Left renal pelvis (tissue), 4 donors: Measurements from ENCODE around the gene ZCCHC7. TPM values are rescaled to one million over a fixed set of nuclear protein-coding genes. Genes with fewer than 3 reads are reported as not detected.
"Not testable (repeated sequence)": the region's sequence is repeated elsewhere in the genome, so short reads cannot be mapped to it uniquely, and the experiment has no call there.

Source experiments
- DNase-seq, 4 donors: peaks; one replicate each; pipeline ENCODE4 v3.0.0-alpha.2; 2013; ENCODE audit warnings: low read depth in 4 of 4, low spot score in 3 of 4
- polyA plus RNA-seq, 4 donors: library from polyadenylated mRNA; unstranded; fragments of 120-200 nt; gene quantifications; one replicate each; pipeline ENCODE4 v1.2.1, GENCODE V29; 2013; ENCODE audit not compliant: insufficient read length in 4 of 4

Gene ZCCHC7
- polyA plus RNA-seq, 4 donors, result 21.7 to 27.6 (median 24.9) TPM

DNA sequence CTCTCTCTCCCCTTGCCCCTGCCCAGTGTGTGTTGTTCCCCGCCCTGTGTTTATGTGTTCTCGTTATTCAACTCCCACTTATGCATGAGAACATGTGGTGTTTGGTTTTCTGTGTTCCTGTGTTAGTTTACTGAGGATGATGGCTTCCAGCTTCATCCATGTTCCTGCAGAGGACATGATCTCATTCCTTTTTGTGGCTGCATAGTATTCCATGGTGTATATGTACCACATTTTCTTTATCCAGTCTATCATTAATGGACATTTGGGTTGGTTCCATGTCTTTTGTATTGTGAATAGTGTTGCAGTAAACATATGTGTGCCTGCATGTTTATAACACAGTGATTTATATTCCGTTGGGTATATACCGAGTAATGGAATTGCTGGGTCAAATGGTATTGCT, 83.1 kb downstream of the ZCCHC7 start:
- not testable (repeated sequence) for DNase-seq

DNA sequence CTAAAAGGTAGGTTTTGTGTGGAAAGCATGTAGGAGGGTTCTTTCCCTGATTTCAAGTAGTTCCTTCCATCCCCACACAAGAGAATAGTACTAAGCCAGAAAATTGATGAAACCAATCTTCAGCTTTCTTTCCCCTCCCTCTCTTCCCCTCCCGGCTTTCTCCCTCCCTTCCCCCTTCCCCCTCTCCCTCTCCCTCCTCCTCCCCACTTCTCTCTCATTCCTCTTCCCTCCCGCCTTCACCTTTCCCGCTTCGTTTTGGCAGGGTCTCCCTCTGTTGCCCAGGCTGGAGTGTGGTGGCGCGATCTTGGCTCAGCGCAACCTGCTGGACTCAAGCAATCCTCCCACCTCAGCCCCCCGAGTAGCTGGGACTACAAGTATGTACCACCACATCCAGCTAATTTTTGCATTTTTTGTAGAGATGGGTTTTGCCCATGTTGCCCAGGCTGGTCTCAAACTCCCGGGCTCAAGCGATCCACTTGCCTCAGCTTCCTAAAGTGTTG, 85.8 kb downstream of the ZCCHC7 start:
- DNase-seq, result no peak

GRCh38 chr9:37209431-37210386, 89.3 kb downstream of the ZCCHC7 start:
- no peak for DNase-seq

DNA sequence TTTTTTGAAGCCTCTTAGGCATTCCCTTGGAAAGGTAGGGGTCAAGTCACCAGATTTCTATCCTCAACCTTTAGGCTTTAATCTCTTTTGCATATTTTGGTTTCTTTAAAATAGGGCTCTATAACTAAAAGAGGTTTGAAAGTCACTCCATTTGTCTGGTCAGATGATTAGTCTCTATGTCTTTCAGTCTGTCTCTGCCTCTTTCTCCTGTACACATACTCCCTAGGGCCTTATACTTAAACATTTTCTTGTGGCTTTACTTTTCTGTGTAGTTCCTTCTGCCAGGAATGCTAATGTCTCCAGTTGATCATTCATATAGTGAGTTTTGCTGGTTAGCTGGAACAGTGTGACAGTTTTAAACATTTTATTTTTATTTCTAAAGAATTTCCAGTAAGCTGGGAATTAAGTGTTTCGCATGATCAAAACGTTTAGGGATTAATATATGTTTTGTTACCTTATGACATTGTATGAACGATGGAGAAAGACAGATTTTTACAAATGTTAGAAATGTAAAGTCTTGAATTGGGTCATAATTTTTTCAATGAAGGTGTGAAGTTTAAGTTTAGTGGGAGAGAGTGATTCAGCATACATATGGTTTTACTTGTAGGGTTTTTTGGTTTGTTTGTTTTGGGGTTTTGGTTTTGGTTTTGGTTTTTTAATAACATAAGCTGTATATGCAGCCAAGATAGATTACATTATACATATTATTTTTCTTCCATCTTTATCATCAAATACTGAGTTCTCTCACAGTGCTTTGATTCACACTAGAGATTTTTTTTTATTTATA, 90.6 kb downstream of the ZCCHC7 start:
- DNase-seq, result no peak

- DNase-seq, result no peak
Measured at GRCh38 chr9:37212435-37212834, 92.1 kb downstream of the ZCCHC7 start.

- no peak for DNase-seq
Measured at GRCh38 chr9:37215381-37215780, 95.0 kb downstream of the ZCCHC7 start.

GRCh38 chr9:37215830-37216229, 95.5 kb downstream of the ZCCHC7 start:
- no peak for DNase-seq

DNA sequence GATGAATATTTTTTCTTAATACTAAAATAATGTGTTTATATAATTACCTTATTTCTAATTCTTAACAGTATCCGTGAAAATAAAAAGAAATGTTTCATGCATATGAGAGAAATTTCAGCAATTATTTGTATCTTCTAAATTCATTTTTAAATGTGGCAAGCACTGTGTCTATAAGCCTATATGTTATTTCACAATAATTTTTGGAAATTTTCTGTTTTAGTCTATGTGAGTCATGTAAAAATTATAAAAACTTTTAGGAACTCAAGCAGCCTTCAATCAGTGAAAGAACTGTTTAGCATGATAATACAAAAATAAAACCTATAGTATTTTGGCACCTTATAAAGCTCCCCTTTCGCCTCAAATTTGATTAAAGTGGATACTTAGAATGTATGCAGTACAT, 96.8 kb downstream of the ZCCHC7 start:
- no peak for DNase-seq

DNA sequence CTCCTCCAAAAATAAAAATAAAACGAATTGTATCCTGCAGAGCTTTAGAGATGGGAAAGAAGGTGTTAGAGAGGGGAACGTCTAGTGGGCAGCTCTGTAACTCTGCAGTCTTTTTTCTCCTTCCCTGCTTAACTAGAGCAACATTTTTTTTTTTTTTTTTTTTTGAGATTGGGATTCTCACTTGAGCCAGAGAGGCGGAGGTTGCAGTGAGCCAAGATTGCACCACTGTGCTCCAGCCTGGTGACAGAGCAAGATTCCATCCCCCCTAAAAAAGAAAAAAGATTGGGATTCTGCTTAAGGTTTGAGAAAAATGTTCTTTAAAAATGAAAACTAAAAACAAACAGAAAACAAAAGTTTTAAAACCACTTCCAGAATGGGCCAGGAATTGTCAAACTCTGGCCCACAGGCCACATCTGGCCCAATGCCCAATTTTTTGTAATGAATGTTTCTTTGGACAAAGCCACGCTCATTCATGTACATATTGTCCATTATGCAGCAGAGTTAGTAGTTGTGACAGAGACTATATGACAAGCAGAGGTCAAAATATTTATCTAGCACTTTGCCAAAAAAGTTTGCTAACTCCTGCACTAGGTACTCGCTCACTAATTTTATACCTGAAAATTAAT, 98.5 kb downstream of the ZCCHC7 start:
- DNase-seq, result no peak

GRCh38 chr9:37220971-37221370, 100.6 kb downstream of the ZCCHC7 start:
- no peak for DNase-seq

DNA sequence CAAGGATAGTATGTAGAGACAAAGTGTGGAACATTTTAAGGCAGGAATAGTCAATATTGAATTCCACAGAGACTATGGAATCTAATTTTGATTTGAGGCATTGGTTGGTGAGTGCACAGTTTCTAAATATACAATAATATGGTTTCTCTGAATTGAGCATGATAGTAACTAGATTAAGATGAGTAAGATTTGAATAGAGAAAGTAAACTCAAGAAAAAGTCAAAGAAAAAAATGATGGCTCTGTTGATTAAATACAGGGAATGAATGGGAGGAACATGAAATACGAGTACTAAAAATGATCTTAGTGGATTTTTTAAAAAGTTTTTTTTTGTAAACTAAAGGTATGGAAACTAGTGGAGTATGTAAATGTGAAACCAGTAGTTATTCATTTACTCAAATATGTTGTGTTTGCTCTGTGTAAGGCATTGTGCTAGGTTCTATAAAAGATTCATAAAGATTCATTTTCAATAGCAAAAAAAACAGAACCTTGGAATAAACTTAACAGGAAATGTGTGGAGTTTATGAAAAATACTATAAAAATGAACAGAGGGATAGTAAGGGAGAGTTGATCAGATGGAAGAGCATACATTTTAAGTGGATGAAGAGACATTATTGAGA, 101.2 kb downstream of the ZCCHC7 start:
- DNase-seq, result no peak

GRCh38 chr9:37229455-37229854, 109.1 kb downstream of the ZCCHC7 start:
- no peak for DNase-seq

- DNase-seq, result no peak
Measured at GRCh38 chr9:37229882-37230482, 109.6 kb downstream of the ZCCHC7 start.

- no peak for DNase-seq
Measured at GRCh38 chr9:37236822-37237221, 116.4 kb downstream of the ZCCHC7 start.

DNA sequence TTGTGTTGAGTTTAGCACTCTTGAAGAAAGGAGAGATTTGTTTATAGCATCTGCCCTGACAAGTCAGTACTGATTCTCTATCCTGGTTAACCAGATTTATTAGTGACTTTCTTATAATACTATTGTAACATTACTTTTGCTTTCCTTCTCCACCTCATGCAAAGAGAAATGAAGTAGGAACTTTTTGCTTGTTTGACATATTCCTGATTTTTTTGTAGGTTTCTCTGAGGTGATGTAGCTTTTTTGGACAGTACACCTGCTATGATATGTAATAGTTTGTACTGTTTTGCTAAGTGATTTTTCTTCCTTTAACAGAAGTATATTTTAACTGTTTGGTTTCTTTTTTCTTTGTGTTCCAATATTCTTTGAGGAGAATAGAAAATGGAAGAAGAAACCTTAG, 117.7 kb downstream of the ZCCHC7 start:
- no peak for DNase-seq

GRCh38 chr9:37239224-37239859, 119.0 kb downstream of the ZCCHC7 start:
- DNase-seq, result no peak

DNA sequence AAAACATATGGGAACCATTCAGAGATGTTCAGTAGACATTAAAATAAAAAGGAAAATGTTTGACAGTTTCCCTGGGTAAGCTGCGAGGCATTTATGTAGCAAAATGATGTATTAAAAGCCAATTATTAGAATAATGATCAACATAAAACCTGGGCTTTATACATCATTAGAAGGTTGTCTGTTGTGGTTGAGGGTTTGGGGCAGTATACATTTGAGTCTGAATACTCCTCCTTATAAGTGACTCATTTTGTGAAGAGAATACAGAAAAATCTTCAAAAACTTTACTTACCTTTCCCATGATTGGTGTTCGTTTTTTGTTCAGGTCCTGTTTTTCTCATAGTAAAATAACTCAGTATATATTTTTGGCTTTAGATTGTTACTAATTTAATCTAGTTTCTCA, 119.5 kb downstream of the ZCCHC7 start:
- DNase-seq, result no peak

GRCh38 chr9:37241340-37241739, 121.0 kb downstream of the ZCCHC7 start:
- no peak for DNase-seq

DNA sequence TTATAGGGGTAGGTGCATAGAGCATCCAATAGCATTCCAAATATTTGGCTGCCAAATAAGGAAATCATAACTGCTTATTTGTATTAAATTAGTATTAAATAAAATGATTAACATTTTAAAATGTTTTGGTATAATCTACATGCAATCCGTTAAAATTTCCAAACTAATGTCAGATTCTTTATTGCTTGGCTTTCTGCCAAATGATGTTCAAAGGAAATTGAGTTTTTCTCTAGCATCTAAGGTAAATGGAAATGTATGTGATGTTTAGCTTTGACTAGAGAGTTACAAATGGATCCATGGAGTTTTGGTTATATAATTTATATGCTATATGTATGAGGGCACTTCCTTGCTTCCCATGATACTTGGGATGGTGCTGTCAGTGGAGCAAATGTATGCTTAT, 121.7 kb downstream of the ZCCHC7 start:
- DNase-seq, result no peak
